NOMO-1 (cell line): Measurements from ENCODE around the gene CENPX.

ENCODE experiments used
- DNase-seq, 2 experiments: peaks; one replicate each; lab custom pipeline; 2025; ENCODE audit not compliant: unreplicated experiment in 2 of 2; lab: John Stamatoyannopoulos, UW

The CENPX gene

DNA sequence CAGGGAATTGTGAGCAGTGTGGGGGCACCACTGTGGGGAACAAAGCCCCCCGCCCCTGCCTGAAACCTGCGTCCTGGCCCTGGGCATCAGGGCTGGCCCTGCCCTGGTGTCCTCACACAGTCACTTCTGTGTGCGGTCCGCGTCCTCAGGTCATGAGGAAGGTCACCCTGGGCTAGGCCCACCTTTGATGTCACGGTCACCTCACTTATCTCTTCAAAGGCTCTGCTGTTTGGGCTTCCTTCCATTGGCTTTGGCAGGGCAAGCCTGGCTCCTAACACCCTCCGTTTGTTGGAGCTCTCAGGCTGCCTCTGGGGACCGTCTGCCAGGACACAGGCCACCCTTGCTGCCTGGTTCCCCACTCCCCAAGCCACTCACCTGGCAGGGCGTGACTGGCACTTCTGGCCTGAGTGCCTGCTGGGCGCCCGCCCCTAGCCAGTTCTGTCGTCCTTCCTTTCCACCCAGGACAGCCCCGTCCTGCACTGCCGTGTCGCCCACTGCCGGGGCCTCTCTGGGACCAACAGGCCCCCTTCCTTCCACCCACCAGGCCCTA is 8.8 kb downstream of the CENPX start:
- no peak for DNase-seq

DNA sequence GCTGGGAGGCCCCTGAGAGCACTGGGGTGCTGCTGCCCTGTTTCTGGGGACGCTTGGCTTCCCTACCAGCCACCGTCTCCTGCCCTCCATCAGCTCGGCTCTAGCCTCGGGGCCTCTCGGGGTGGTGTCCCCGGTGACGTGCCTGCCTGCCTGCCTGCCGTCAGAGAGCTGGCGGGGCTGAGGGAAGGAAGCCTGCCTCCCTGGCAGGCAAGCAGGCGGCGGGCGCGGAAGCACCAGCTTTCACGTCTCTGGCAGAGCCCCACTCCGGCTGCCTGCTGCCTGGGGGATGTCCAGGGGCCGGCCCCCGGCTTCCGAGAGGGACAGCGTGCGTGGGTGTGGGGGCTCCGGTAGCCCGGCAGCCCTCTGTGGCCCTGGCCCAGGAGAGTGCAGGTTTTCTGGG is 9.3 kb downstream of the CENPX start:
- no peak for DNase-seq

DNA sequence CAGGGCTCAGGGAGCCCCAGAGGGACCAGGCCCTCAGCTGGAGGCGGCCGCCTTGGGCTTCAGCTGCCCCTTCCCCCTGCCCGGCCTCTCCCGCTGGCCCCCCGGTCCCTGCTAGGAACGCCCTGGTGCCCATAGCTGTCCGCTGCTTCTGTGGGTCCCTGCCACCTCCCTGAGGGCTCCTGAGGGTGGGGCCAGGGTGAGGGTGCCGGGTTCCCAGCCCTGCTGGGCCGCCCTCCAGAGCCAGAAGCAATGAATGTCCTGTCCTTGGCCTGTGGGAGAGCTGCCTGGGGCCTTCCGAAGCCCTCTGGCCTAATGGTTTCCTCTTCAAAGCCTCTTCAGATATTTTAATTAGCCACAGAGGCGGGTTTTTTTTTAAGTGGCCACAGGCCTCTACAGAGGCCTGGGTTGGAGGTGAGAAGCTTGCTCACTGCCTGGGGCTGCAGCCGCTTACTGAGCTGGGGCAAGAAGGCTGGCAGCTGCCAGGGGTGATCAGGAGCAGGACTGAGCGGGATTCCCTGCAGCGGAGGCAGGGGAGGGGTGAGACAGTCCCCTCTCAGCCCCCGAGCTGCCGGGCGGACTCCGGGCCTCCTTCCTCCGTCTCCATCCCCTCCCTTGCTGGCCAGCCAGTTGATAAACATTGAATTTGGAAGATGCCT is 9.9 kb downstream of the CENPX start:
- no peak for DNase-seq

DNA sequence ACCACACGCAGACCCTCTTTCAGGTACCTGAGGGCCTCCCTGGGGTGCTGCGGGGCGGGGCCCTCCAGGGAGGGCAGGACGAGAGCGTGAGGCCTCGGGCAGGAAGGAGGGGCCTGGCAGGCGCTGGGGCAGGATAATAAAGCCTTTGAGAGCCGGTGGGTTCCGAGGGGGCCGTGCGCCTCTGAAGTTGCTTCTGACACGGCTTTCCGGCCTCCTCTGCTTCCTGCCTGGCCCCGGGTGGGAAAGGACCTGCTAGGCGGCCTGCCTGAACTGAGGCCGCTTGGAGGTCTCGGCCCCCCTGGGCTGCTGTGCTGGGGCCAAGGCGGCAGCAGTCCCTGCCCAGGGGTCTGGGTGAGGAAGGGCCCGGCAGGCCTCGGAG is 10.4 kb downstream of the CENPX start:
- no peak for DNase-seq

DNA sequence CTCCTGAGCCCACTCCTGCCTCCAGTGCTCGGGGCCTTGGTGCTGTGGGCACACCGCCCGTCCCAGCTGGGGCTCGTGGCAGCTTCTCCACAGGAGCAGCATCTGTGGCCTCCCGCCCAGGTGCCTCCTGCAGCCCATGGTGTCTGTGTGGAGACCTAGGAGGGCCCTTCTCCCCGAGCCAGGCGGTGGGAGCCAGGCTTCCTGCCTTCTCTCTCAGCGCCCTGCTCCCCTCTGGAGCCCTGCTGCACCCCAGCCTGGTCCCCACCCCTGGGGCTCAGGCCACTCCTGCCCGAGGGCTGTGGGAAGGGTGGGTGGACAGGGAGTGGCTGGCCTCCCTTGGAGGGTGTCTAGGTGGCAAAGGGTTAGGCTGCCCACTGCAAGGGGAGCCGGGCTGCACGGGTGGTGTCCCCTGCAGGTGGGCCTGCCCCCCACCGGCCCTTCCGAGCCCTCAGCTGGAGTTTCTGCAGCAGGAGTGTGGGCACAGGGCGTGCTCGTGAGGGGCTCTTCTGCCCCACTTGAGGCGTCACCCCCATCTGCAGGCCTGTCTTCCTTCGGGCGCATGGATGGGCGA is 11.0 kb downstream of the CENPX start:
- no peak for DNase-seq

DNA sequence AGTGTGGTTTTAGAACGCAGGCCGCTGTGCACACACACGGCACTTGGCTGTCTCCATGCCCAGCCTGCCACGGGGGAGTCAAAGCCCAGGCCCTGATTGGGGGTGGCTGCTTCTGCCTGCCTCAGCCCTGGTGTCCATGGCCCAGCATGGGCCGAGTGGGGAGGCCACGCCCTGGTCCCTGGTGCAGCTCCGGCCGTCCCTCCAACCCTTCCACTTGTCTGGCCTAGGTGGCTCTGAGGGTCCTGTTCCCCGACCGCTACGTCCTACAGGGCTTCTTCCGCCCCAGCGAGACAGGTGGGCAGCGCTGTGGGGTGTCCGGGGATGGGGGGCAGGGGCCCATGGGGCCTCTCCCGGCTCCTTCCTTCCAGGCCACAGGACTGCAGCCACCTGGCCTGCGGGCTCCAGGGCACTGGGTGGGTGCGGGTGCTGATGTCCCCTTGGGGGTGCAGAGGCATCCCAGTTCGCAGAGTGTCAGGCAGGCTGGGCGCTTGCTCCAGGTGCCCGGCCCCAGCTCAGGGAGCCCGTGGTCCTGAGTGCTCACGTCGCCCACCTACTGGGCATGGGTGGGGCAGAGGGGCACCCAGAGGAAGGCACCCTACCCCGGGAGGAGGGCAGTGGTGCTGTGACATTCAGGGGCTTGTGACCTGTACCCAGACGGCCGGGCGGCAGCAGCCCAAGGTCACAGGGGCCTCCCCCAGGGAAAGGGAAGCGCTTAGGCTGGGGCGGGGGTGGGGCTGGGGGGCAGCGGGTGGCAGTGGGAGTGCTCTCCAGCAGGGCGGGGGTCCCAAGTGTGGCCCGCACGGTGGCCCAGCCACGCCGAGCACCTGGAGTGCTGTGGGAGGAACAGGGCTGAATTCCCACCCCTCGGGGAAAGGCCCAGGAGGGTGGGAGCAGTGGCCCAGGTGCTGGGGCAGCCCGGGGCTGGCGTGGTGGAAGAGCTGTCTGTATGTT is 11.8 kb downstream of the CENPX start:
- no peak for DNase-seq

DNA sequence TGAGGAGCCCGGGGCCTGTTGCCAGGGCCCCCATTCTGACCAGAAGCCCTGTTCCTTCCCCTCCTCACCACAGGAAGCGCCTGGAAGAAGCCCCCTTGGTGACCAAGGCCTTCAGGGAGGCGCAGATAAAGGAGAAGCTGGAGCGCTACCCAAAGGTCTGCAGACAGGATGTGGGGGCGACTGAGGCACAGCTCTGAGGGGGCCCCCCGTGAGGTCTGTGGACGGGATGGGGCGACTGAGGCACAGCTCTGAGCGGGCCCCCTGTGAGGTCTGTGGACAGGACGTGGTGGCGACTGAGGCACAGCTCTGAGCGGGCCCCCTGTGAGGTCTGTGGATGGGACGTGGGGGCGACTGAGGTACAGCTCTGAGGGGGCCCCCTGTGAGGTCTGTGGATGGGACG is 13.3 kb downstream of the CENPX start:
- DNase-seq: no peak

DNA sequence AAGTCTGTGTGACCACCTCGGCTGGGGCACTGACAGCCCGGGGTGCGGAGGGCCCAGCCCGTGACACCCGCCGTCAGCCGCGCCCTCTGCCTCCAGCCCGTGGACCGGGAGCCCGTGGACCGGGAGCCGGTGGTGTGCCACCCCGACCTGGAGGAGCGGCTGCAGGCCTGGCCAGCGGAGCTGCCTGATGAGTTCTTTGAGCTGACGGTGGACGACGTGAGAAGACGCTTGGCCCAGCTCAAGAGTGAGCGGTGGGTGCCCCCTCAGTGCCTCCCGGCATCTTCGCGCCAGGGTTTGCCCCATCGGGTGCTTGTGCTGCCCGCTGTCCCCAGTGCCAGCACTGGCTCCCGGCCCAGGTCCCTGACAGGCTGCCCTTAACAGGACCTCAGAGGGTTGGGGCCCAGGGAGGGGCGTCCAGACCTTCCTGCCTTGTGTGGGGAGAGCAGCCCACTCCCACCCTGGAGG is 13.7 kb downstream of the CENPX start:
- DNase-seq: no peak

DNA sequence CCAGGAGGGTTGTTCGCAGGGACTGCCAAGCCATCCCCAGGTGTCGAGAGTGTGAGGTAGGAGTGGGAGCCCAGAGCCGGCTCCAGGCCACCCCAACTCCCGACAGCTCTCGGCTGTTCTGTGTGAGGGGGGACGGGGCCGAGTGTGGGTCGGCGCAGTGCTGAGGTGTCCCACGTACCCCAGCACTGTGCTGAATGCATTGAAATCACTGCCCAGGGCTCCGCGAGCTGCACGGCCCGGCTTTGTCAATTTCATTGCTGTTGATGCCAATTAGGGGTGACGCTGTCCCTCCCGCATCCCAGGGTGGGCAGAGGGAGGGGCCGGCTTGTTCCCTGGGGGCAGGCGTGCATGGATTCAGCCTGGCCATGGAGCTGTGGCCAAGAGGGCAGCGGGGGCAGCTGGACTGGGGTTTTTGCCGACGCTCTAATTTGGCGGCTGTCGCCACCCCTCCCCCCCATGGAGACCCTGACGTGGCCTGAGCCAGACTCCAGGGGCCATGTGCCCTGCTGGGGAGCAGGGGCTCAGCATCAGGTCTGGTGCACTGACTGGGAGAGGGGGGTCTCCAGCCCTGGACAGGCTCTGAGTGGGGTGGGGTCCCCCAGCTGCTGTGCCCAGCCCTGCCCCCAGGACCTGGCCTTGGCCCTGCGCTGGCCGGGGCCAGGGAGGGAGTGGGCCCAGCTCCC is 14.3 kb downstream of the CENPX start:
- no peak for DNase-seq

DNA sequence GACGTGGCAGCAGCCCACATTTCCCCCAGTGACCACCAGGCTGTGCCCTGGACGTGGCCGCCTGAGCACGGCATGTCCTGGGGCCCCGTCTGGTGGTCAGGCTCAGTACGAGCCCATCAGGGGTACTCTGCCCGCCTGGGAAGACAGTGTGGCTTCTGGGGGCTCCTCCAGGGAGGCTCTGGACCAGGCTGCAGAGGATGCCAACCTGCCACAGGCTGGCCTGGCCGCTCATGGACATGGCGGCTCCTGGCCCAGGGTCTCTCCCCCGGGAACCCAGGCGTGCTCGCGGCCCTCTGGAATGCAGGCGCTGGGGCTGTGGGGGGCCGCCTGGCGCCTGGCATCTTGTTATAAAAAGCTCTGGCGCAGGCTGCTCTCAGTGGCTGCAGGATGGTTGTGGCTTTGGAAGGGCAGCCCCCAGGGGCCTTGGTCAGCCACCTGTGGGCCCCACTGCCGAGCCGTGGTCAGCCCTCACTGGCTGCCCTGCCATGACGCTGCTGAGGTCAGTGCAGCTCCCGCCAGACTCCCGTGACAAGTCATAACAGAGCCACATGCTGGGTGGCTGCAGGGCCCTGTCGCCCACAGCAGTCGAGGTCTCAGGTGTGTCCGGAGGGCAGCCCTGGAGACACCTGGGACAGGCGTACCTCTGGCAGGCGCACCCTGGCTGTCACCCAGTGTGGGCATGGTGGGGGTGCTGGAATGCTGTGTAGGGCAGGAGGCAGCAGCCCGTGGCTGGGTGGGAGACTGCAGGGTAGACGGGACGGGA is 15.0 kb downstream of the CENPX start:
- DNase-seq: no peak

DNA sequence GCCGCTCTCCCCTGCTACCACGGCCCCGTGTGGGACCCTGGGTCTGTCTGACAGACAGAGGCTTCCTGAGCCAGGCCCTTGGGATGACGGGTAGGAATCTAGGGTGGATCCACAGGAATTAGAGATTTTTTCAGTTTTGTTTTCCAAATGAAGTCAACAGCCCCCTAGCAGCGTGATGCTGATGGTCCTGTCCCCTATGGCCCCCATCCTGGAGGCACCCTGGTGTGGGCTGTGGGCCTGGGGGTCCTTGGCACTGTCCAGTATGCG is 15.5 kb downstream of the CENPX start:
- no peak for DNase-seq

DNA sequence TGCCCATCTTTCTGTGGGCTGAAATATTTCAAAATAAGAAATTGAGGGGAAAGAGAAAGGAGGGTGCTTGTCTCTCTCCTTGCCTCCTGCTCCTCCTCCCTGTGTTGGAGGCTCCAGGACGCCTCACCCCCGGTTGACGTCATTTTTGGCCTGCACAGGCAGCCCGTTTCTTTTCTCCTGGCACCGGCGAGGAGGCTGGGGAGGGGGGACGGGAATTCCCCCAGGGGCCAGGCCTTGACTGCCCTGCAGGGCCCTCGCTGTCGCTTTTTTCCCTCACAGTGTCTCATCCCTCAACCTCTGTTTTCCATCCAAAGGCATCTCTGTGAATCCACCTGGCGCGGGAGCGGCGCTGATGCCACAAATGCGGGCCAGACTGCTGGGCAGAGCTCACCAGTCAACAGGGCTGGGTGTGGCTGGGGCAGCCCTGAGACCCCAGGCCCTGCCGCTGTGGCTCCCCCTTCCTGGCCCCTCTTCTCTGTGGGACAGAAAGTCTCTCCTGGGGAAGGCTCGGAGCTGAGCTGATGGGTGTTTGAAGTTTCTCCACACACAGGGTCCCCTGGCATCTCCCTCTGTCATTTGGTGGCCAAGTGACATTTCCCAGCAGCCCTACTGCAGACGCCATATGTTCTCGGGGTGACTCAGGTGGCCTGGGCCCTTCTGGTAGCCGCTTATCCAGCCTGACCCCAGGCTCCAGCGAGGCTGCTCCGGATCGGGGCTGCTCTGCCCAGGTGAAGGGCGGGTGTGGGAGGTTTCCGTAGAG is 16.0 kb downstream of the CENPX start:
- no peak for DNase-seq

DNA sequence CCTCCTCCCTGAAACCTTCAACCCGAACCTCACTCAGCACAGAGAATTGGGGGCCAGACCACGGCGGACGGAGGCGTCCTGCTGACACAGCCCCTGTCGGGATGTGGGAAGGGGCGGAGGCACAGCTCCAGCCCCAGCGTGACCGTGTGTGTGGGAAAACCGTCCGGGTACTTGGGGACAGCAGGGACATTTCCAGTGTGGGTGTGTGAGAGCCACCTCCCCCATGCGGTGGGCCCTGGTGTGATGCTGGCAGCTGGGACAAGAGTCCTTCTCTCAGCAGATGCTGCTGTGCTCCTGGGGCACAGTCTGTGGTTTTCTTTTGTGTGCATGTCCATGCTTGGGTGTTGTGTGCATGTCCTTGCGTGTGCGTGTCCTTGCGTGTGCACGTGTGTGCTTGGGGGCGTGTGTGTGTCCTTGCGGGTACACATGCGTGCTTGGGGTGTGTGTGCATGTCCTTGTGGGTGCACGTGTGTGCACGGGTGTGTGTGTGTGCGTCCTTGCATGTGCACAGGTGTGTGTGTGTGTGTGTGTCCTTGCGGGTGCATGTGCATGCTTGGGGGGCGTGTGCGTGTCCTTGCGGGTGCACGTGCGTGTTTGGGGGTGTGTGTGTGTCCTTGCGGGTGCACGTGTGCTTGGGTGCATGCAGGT is 16.9 kb downstream of the CENPX start:
- DNase-seq: no peak

DNA sequence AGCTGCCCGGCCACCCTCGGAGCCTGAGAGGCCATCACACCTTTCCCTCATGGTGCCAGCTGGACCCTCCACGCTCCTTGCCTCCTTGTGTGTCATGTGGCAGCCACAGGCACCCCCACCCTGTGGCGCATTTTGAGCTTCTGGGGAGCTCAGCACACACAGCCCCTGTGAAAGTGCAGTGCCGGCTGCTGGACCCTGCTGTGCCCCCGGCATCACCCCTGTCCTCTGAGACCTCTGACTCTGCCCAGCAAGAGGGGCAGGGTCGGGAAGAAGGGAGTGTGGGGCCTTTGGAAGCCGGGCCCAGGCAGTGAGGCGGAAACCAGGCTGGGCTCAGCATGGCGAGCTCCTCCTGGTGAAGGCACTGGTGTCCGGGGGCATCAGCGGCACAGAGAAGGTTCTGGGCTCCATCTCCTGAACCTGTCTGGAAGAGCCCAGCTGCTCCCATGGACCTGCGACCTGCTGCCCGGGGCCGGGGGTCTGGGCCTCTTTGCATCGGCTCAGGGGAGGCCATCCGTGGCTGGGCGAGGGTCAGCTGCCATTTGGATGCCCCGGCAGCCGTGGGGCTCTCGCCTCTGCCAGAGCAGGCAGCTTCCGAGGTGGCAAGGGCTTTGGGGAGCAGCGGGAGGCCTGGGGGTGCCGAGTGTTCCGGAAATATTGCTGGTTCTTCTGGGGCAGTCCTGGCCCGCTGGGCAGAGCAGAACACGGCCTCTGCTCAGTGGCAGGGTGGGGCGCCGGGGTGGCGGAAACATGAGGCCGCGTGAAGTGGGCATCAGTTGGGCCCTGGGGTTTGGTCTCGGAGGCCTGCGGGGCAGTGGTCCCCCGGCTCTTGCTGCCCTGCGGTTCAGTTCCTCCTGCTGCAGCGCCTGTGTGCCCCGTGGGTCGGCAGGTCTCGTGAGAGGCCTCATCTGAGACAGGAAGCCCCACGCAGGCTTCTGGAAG is 17.9 kb downstream of the CENPX start:
- DNase-seq: no peak

DNA sequence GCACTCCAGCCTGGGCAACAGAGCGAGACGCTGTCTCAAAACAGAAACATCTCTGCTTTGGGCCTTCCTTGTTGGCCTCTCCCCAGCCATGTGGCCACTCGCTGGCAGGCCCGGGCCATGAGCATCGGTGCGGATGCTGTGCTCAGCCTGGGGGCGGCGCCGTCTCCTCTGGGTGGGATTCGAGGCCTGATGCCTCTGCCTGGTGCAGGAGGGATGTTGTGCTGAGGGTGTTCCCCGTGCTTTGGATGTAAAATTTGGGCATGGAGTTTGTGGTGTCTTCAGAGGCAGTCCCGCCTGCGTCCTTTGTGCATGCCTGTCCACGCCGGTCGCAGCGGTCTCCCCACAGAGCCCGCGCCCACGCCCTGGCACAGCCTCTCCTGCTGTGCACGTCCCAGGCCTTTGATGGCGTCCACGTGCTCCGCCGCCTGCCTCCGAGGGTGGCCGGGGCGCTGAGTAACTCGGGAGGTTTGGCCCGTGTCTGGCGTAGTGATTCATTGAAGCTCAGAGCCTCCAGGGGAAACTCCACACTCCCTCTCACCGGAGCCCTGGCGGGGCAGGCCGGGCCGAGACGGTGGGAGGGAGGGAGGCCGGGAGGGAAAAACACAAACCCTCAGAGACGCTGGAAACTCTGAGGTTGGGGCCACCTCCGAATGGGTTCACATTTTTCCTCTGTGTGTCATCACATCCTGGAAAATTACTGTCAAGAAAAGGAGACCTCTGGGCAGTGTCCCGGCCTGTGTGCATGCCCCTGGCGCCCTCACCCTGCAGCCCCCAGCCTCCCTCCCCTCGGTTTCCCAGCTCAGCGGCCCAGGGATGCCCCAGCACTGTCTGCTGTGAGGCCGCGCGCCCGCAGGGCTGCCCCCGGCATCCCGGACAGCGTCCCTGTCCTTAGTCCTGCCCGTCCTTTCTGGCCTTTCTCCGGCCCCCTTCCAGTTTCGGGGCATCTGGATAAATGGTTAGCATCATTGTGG is 19.0 kb downstream of the CENPX start:
- no peak for DNase-seq

DNA sequence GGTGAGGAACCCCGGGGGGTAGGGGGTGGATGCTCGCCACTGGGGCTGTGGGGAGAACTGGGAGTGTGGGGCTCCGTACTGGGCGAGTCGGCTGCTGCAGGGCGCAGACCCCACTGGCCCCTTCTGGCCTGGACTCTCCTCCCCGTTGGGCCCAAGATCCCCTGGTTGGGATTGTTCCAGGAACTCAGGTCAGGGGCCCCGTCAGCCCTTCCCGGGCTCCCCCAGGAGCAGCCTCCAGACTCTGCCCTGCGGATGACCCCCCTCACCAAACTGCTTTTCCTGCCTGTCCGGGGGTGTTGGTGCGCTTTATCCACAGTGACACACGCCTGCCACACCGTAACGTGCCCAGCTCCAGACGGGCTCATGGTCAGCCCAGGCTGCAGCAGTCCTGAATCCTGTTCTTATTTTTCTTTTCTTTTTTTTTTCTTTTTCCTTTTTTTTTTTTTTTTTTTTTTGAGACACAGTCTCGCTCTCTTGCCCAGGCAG is 21.1 kb downstream of the CENPX start:
- DNase-seq: no peak
